Esophagus squamous epithelium (tissue), 4 donors: ENCODE measurements around the gene CLPSL2.

Experiments
- POLR2A ChIP-seq, 4 donors: fragments of 450-650 bp; IDR thresholded peaks; one replicate each; pipeline ENCODE4 v1.6.1; 2017; ENCODE audit warnings: antibody characterized with exemption in 4 of 4, mild to moderate bottlenecking in 4 of 4, moderate library complexity in 3 of 4
- TF ChIP-seq, protein P1 (sequence below), 6 experiments: fragments of 450-650 bp in 4 of 6; fragments of 200-600 bp in 2 of 6; sonication (generic) in 2 of 6; IDR thresholded peaks; one replicate each; pipeline ENCODE4 v1.5.1; 2016 to 2019; ENCODE audit warnings: antibody characterized with exemption in 6 of 6, mild to moderate bottlenecking in 4 of 6, moderate library complexity in 4 of 6

DNA sequence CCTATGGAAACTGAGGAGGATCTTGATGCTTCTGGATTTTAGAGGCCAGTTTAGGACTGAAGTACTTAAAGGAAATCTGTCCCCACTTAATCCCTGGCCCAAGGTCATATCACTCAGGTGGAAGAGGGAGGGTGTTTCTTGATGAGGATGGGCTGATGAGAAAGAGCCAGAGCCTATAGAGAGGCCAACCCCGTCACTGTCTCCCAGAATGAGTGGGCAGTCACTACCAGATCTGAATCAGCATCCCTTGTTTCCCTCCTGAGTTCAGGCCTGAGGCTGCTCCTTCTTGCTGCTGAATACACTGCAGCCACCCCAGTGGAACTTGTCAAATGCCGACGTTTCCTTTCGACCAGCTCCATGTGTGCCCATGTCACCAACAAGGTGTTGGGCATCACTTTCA is 24.8 kb upstream of the CLPSL2 start:
- TF ChIP-seq, protein P1, sequence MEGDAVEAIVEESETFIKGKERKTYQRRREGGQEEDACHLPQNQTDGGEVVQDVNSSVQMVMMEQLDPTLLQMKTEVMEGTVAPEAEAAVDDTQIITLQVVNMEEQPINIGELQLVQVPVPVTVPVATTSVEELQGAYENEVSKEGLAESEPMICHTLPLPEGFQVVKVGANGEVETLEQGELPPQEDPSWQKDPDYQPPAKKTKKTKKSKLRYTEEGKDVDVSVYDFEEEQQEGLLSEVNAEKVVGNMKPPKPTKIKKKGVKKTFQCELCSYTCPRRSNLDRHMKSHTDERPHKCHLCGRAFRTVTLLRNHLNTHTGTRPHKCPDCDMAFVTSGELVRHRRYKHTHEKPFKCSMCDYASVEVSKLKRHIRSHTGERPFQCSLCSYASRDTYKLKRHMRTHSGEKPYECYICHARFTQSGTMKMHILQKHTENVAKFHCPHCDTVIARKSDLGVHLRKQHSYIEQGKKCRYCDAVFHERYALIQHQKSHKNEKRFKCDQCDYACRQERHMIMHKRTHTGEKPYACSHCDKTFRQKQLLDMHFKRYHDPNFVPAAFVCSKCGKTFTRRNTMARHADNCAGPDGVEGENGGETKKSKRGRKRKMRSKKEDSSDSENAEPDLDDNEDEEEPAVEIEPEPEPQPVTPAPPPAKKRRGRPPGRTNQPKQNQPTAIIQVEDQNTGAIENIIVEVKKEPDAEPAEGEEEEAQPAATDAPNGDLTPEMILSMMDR (IDR thresholded peaks at IDR 0.05) = no peak
- TF ChIP-seq POLR2A (IDR thresholded peaks at IDR 0.05) = no peak
